Embryonic facial prominence (tissue), 1 donor: ENCODE measurements around the gene DDX24.
A peak's percentile ranks its signal among the peaks of the same experiment; 100 is the strongest.

Experiments
- DNase-seq: peaks from one replicate; pipeline ENCODE4 v3.0.0-alpha.2; 2016; ENCODE audit errors: extremely low spot score

DDX24 gene

GRCh38 chr14:94031161-94031882 lies 49.7 kb downstream of the DDX24 start:
- DNase-seq, result no peak

- no peak for DNase-seq
Measured at GRCh38 chr14:94030571-94030970, 50.4 kb downstream of the DDX24 start.

GRCh38 chr14:94029671-94030203 lies 51.3 kb downstream of the DDX24 start:
- no peak for DNase-seq

- DNase-seq, result no peak
Measured at GRCh38 chr14:94029265-94029664, 51.7 kb downstream of the DDX24 start.

GRCh38 chr14:94028450-94028826 lies 52.6 kb downstream of the DDX24 start:
- no peak for DNase-seq

- no peak for DNase-seq
Measured at GRCh38 chr14:94027566-94028449, 53.2 kb downstream of the DDX24 start.

GRCh38 chr14:94026889-94027469 lies 54.0 kb downstream of the DDX24 start:
- DNase-seq, result no peak

- peak; percentile 94 for DNase-seq
Measured at GRCh38 chr14:94026173-94026888, 54.7 kb downstream of the DDX24 start, which contains the start of gene OTUB2. TSS of gene OTUB2 (plus strand) at chr14:94026340. CDS start at chr14:94026538, 198 bp downstream.

GRCh38 chr14:94025720-94026119 lies 55.3 kb downstream of the DDX24 start:
- DNase-seq, result no peak

- DNase-seq, result no peak
Measured at GRCh38 chr14:94024549-94024948, 56.5 kb downstream of the DDX24 start.

GRCh38 chr14:94022532-94023411 lies 58.2 kb downstream of the DDX24 start:
- DNase-seq, result no peak

GRCh38 chr14:94021416-94022157 lies 59.4 kb downstream of the DDX24 start:
- DNase-seq, result no peak

GRCh38 chr14:94021001-94021400 lies 60.0 kb downstream of the DDX24 start:
- no peak for DNase-seq

- no peak for DNase-seq
Measured at GRCh38 chr14:94020267-94020666, 60.7 kb downstream of the DDX24 start.

- no peak for DNase-seq
Measured at GRCh38 chr14:94019329-94019728, 61.7 kb downstream of the DDX24 start.

- DNase-seq, result no peak
Measured at GRCh38 chr14:94018308-94018707, 62.7 kb downstream of the DDX24 start.

GRCh38 chr14:94016446-94016976 lies 64.5 kb downstream of the DDX24 start:
- no peak for DNase-seq

GRCh38 chr14:94015223-94015622 lies 65.8 kb downstream of the DDX24 start:
- DNase-seq, result no peak

GRCh38 chr14:94014382-94014781 lies 66.6 kb downstream of the DDX24 start:
- DNase-seq, result no peak

GRCh38 chr14:94011795-94012194 lies 69.2 kb downstream of the DDX24 start:
- no peak for DNase-seq
